Fibroblast of lung (primary cell): ENCODE measurements around the gene EPHA5.

Experiments used
- CTCF ChIP-seq, 2 donors: IDR thresholded peaks in 1 of 2; conservative IDR thresholded peaks in 1 of 2; 1 replicate in 1 of 2; 2 replicates in 1 of 2; pipeline ENCODE4 v1.5.1; 2011 to 2012; ENCODE audit warnings: low read length in 2 of 2, control low read depth in 1 of 2, inconsistent platforms in 1 of 2, low read depth in 1 of 2, mild to moderate bottlenecking in 1 of 2
- EZH2 ChIP-seq: IDR thresholded peaks from 2 replicates; pipeline ENCODE4 v1.5.1; 2012; ENCODE audit warnings: low read length, control low read depth, mild to moderate bottlenecking; ENCODE audit errors: missing control alignments

DNA sequence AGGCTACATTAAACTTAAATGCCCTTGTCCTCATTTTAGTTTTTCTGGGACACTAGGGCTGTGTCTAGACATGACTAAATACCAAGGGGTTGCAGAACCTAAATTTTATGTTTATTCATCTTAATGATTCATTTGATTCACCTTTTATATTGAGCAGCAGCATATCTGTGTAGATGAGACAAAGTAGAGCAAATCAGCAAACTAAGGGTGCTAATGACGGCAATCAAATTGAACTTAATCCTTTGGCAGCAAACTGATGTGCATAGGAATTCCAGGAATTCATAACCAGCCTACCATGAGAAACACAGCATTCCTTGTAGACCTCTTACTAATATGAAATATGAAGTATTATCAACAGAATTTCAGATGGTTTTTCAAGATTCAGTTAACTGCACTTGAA is 25.1 kb downstream of the EPHA5 start:
- TF ChIP-seq CTCF (conservative IDR thresholded peaks at IDR 0.05 in 1 of 2, IDR thresholded peaks at IDR 0.05 in 1 of 2; ENCODE audit: low read depth in 1 of 2, low read length in 2 of 2) (no peak), EZH2 (no peak)
